A673 (cell line): ENCODE measurements around the gene TRA2B. TPM values are rescaled to one million over a fixed set of nuclear protein-coding genes. Genes with fewer than 3 reads are reported as not detected.
A peak's percentile ranks its signal among the peaks of the same experiment; 100 is the strongest.

Experiments used
- BruUV-seq: library from RNA; stranded (reverse); fragments of 400-500 nt; replicated peaks from 2 replicates; lab custom pipeline; 2021; lab: Mats Ljungman, UMichigan
- CTCF ChIA-PET: fragments of 300-600 bp; sonication (Branson Sonifier 250); formaldehyde crosslinking; loops from one replicate; lab custom pipeline; 2022; ENCODE audit warnings: antibody characterized with exemption; lab: Charles Lee
- POLR2A ChIA-PET: fragments of 300-600 bp; sonication (Branson Sonifier 250); formaldehyde crosslinking; loops from one replicate; lab custom pipeline; 2022; ENCODE audit warnings: antibody characterized with exemption; ENCODE audit not compliant: low non-redundant PET; lab: Charles Lee
- DNase-seq: peaks from one replicate; pipeline ENCODE4 v3.0.0-alpha.2; 2015; ENCODE audit warnings: low spot score
- H3K27ac ChIP-seq: fragments of 200-600 bp; sonication (generic); 2 replicates; pipeline ENCODE4 v1.5.1; 2016; ENCODE audit warnings: mixed run types, low read depth, mild to moderate bottlenecking, mixed read lengths, antibody characterized with exemption, low read length; ENCODE audit not compliant: poor library complexity, severe bottlenecking
- H3K27me3 ChIP-seq: fragments of 200-600 bp; sonication (generic); replicated peaks from 2 replicates; pipeline ENCODE4 v1.6.1; 2017; ENCODE audit warnings: mixed run types, low read depth, mild to moderate bottlenecking, mixed read lengths, antibody characterized with exemption, low read length; ENCODE audit not compliant: insufficient read depth, poor library complexity
- H3K36me3 ChIP-seq: fragments of 200-600 bp; sonication (generic); 2 replicates; pipeline ENCODE4 v1.6.1; 2016; ENCODE audit warnings: mixed run types, mild to moderate bottlenecking, mixed read lengths, antibody characterized with exemption, low read length; ENCODE audit not compliant: insufficient read depth, poor library complexity, severe bottlenecking
- H3K4me1 ChIP-seq: fragments of 200-600 bp; sonication (generic); 2 replicates; pipeline ENCODE4 v1.6.1; 2017; ENCODE audit warnings: mixed run types, mild to moderate bottlenecking, mixed read lengths, antibody characterized with exemption, low read length; ENCODE audit not compliant: insufficient read depth, poor library complexity, severe bottlenecking
- H3K4me3 ChIP-seq: fragments of 200-600 bp; sonication (generic); 2 replicates; pipeline ENCODE4 v1.5.1; 2016; ENCODE audit warnings: low read depth, mixed run types, mild to moderate bottlenecking, mixed read lengths, low read length; ENCODE audit not compliant: poor library complexity, severe bottlenecking
- H3K9me3 ChIP-seq: fragments of 200-600 bp; sonication (generic); 2 replicates; pipeline ENCODE4 v1.6.1; 2016; ENCODE audit warnings: mixed run types, low read depth, mild to moderate bottlenecking, mixed read lengths, antibody characterized with exemption, low read length; ENCODE audit not compliant: poor library complexity, severe bottlenecking
- EZH2 ChIP-seq: fragments of 200-600 bp; sonication (generic); IDR thresholded peaks from 2 replicates; pipeline ENCODE4 v1.6.1; 2017; ENCODE audit warnings: borderline replicate concordance, low read depth, mild to moderate bottlenecking, mixed read lengths, antibody characterized with exemption, low read length; ENCODE audit not compliant: poor library complexity, severe bottlenecking
- intact Hi-C: fragments of 100-400 bp; cut with micrococcal nuclease; formaldehyde crosslinking; loops from one replicate; pipeline ENCODE4 v1.10.0; 2022; ENCODE audit not compliant: unreplicated experiment
- total RNA-seq: library from RNA; stranded (reverse); gene quantifications from 2 replicates; pipeline ENCODE4 v1.2.3, GENCODE V29; 2021
- TF ChIP-seq, protein P1 (sequence below): fragments of 300-800, 200-600 bp; sonication (generic); conservative IDR thresholded peaks from 2 replicates; pipeline ENCODE4 v1.5.1; 2017; ENCODE audit warnings: low read depth, mild to moderate bottlenecking, antibody characterized with exemption, low read length, moderate library complexity, mixed read lengths

Gene TRA2B
- total RNA-seq, 1 experiment from 2014 or later = 339 TPM

DNA sequence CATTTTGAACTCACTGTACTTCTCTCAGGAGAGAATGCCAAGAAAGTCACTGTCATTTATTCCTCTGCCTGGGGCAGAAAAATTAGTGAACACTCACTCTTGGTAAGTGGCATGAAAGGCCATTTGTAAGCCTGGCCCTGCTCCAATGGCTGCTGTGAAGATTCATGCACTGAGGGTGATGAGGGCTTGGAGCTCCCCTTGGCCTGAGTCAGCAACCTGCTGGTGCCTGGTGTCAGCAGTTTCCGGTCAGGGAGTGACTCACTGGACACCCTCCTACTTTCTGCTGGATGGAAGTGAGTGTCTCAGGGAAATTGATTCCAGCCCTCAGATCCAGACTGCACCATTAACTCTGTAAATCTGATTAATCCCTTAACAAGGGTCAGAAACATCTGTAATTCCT, 37.6 kb downstream of the TRA2B start:
- H3K36me3 ChIP-seq = no peaks in the 10 kb centered on the region
- TF ChIP-seq EZH2 = no peak
- TF ChIP-seq, protein P1, sequence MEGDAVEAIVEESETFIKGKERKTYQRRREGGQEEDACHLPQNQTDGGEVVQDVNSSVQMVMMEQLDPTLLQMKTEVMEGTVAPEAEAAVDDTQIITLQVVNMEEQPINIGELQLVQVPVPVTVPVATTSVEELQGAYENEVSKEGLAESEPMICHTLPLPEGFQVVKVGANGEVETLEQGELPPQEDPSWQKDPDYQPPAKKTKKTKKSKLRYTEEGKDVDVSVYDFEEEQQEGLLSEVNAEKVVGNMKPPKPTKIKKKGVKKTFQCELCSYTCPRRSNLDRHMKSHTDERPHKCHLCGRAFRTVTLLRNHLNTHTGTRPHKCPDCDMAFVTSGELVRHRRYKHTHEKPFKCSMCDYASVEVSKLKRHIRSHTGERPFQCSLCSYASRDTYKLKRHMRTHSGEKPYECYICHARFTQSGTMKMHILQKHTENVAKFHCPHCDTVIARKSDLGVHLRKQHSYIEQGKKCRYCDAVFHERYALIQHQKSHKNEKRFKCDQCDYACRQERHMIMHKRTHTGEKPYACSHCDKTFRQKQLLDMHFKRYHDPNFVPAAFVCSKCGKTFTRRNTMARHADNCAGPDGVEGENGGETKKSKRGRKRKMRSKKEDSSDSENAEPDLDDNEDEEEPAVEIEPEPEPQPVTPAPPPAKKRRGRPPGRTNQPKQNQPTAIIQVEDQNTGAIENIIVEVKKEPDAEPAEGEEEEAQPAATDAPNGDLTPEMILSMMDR = no peak
- H3K27ac ChIP-seq = no peak overlapping the region
- ChIA-PET CTCF (interaction anchor here (0.5 kb wide), 1 partner anchor 922 kb away, joined by 4 read pairs; no protein-coding TSS in a partner anchor), POLR2A (no interaction called here)
- no peaks in the 10 kb centered on the region for H3K4me1 ChIP-seq
- intact Hi-C loops = no loop called here
- no TSS peak for BruUV-seq
- H3K4me3 ChIP-seq = no peak overlapping the region
- no peaks in the 10 kb centered on the region for H3K9me3 ChIP-seq
- DNase-seq = peak; percentile 70
- H3K27me3 ChIP-seq = no peaks in the 10 kb centered on the region

DNA sequence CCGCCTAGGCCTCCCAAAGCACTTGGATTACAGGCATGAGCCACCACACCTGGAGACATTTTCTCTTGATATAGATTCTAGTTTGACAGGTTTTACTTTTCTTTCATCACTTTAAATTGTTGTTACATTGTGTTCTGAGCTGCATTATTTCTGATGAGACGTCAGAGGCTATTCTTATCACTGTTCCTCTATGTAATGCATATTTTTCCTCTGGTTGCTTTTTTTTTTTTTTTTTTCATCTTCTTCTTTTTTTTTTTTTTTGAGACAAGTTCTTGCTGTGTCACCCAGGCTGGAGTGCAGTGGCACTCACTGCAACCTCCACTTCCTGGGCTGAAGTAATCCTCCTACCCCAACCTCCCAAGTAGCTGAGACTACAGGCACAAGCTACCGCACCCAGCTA, 41.2 kb downstream of the TRA2B start:
- BruUV-seq = no TSS peak
- Histone ChIP-seq H3K9me3 (no peaks in the 10 kb centered on the region), H3K27me3 (no peaks in the 10 kb centered on the region), H3K27ac (no peak overlapping the region), H3K4me3 (no peak overlapping the region), H3K36me3 (no peaks in the 10 kb centered on the region), H3K4me1 (no peaks in the 10 kb centered on the region)
- intact Hi-C loops = no loop called here
- no peak for DNase-seq
- ChIA-PET POLR2A (no interaction called here), CTCF (no interaction called here)
- no peak for TF ChIP-seq EZH2
- TF ChIP-seq, protein P1 = no peak

DNA sequence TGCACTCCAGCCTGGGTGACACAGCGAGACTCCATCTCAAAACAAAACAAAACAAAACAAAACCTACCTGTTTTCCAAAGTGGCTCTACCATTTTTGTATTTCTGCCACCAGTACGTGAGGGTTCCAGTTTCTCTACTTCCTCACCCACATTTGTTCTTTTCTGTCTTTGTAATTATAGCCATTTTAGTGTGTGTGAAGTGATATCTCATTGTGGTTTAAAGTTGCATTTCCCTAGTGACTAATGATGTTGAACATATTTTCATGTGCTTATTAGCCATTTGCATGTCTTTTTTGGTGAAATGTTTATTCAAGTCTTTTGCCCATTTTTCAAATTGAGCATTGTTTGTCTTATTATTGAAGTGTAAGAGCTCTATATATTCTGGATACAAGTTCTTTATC, 50.7 kb downstream of the TRA2B start:
- DNase-seq = no peak
- BruUV-seq = no TSS peak
- H3K4me3 ChIP-seq = no peak overlapping the region
- no peak for TF ChIP-seq EZH2
- TF ChIP-seq, protein P1 = no peak
- ChIA-PET POLR2A (no interaction called here), CTCF (no interaction called here)
- H3K27me3 ChIP-seq = no peaks in the 10 kb centered on the region
- no peaks in the 10 kb centered on the region for H3K4me1 ChIP-seq
- H3K9me3 ChIP-seq = no peaks in the 10 kb centered on the region
- no peak overlapping the region for H3K27ac ChIP-seq
- intact Hi-C loops = no loop called here
- H3K36me3 ChIP-seq = no peaks in the 10 kb centered on the region
